Muscle of back (tissue), 11 donors: Measurements from ENCODE around the gene CACNB4. TPM values are rescaled to one million over a fixed set of nuclear protein-coding genes. Genes with fewer than 3 reads are reported as not detected.

Source experiments
- DNase-seq, 3 donors: peaks; one replicate each; pipeline versions ENCODE4 v3.0.0 to v3.0.0-alpha.2; 2013
- polyA plus RNA-seq, 10 donors: library from polyadenylated mRNA; unstranded; fragments of 120-200 nt; gene quantifications; one replicate each; pipeline ENCODE4 v1.2.1, GENCODE V29; 2013; ENCODE audit not compliant: insufficient read length in 10 of 10

Gene CACNB4
- polyA plus RNA-seq, 10 donors: 3.9 to 8.0 (median 5.3) TPM

GRCh38 chr2:151791545-151791944 is 307.3 kb downstream of the CACNB4 start:
- DNase-seq: no peak

GRCh38 chr2:151790689-151791088 is 308.2 kb downstream of the CACNB4 start:
- DNase-seq: no peak

GRCh38 chr2:151789055-151789834 is 309.6 kb downstream of the CACNB4 start:
- no peak for DNase-seq

- peak; percentile 47 to 68 (median 64) for DNase-seq
Measured at GRCh38 chr2:151786483-151786882, 312.4 kb downstream of the CACNB4 start.

GRCh38 chr2:151786077-151786476 is 312.8 kb downstream of the CACNB4 start:
- DNase-seq: no peak

- no peak for DNase-seq
Measured at GRCh38 chr2:151783133-151783520, 315.7 kb downstream of the CACNB4 start.

Other genes with a start within 250 kb of the CACNB4 start
- 10 to 100 TPM; 16.5 to 29.2 (median 22.1) TPM for gene STAM2, start 76.7 kb upstream of the CACNB4 start, polyA plus RNA-seq
- gene FMNL2, start 236.1 kb upstream of the CACNB4 start, polyA plus RNA-seq: 10 to 100 TPM; 21.4 to 41.1 (median 26.5) TPM